Measurements from ENCODE around the gene ASB7.

DNA sequence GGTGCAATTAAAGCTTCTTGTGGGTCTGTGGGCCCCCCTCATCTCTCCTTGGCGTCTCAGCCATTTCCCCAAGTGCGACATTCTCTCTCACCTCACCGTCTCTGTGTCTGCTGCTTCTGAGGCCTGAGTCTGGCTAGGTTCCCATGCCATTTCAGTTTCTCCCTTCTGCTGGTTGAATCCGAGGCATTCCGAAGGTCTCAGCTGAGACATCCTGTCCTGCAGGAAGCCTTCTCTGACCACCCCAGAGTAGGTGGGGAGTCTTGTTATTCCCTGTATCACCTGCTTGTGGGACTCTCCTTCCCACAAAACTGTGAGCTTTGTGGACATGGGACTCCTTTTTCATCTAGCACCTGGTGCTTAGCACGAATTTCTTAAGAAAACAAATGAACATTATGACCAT, 78.3 kb downstream of the ASB7 start:
- TF ChIP-seq, protein P1, sequence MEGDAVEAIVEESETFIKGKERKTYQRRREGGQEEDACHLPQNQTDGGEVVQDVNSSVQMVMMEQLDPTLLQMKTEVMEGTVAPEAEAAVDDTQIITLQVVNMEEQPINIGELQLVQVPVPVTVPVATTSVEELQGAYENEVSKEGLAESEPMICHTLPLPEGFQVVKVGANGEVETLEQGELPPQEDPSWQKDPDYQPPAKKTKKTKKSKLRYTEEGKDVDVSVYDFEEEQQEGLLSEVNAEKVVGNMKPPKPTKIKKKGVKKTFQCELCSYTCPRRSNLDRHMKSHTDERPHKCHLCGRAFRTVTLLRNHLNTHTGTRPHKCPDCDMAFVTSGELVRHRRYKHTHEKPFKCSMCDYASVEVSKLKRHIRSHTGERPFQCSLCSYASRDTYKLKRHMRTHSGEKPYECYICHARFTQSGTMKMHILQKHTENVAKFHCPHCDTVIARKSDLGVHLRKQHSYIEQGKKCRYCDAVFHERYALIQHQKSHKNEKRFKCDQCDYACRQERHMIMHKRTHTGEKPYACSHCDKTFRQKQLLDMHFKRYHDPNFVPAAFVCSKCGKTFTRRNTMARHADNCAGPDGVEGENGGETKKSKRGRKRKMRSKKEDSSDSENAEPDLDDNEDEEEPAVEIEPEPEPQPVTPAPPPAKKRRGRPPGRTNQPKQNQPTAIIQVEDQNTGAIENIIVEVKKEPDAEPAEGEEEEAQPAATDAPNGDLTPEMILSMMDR (conservative IDR thresholded peaks at IDR 0.05), result no peak
- no peak for TF ChIP-seq EZH2 (IDR thresholded peaks at IDR 0.05; ENCODE audit: low read depth)

Data from PC-9 (cell line).